Stimulated activated CD4-positive, alpha-beta T cell treated with anti-CD3 and anti-CD28 coated beads, Interleukin-4, amount 100 ng/mL, for 1 hour (primary cell): ENCODE results near the gene ZNF892.
A peak's percentile ranks its signal among the peaks of the same experiment; 100 is the strongest.
"Not testable (repeated sequence)": the region's sequence is repeated elsewhere in the genome, so short reads cannot be mapped to it uniquely, and the experiment has no call there.

Experiments
- DNase-seq: peaks from one replicate; pipeline ENCODE4 v3.0.0-alpha.2; 2020

ZNF892 gene

DNA sequence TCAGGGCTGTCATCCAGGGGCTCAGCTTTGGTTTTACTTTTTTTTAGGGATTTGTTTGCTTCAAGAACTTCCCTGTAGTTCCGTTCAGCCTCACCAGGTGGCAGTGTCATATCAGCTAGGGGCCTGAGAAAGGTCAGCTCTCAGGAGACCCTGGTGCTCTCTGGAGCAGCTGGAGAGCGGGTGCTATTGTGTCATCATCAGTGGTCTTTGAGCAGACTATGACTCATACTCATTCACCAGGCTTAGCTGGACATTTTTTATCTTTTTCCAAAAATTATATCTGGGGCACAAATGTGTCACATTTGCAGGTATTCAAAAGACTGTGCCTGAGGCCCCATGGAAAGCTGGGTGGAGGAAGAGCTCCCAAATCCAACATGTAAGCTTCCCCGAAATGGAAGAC is 24.4 kb downstream of the ZNF892 start:
- peak; percentile 27 for DNase-seq

DNA sequence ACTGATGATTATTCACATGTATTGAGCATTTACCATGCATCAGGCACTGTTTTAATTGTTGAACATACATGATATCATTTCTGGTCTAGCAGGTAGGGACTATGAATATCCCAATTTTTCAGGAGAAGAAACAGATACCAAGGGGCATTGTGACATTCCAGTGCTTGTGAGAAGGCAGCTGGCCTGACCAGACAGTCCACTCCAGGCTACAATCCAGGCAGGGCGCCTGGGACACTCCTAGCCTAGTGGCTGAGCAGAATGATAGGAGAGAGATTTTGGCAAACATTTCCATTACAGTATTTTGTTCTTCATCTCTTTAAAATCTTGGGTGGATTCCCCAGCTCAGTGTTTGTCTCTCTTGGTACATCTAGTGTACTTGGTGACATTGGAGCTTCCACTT is 24.9 kb downstream of the ZNF892 start:
- no peak for DNase-seq

DNA sequence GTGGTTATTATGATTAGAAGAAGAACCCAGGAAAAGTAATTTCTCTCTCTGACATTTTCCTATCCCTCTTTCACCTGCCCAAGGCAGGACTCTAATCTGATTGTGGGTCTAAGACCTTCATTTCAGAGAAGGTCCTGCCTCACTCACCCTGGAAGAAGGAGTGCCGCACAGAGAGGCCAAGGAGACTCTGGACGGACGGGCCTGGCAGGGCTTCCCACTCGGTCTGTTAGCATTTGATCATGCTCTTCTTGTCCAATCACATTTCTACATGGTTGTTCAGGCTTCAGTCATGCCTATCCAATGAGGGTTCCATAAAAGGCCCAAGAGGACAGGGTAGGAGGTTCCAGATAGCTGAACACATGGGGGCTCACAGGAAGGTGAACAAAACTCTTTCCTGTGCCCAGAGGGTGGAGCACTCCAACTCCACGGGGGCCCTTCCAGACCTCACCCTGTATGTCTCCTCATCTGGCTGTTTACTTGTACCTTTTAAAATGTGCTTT is 27.0 kb downstream of the ZNF892 start:
- no peak for DNase-seq

GRCh38 chr2:95234816-95235215 is 27.5 kb downstream of the ZNF892 start:
- DNase-seq = no peak

- DNase-seq = no peak
These were observed 30.8 kb downstream of the ZNF892 start for GRCh38 chr2:95238131-95238530.

- DNase-seq = no peak
These were observed 32.8 kb downstream of the ZNF892 start for GRCh38 chr2:95240091-95240490.

DNA sequence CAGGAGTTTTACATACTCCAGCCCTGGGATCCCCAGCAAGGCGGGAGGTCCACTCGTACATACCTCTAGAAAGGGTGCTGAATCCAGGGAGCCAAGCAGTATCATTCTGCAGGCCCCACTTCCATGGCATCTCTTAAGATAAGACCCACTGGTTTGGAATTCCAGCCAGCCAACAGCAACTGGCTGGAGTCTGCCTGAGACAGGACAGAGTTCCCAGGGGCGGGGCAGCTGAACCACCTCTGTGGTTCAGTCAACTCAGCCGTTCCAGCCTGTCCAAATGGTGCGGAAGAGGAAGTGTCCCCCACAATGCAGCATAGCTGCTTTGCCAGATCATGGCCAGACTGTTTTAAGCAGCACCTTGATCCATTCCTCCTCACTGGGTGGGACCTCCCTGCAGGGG is 33.2 kb downstream of the ZNF892 start:
- no peak for DNase-seq

GRCh38 chr2:95242084-95242483 is 34.8 kb downstream of the ZNF892 start:
- DNase-seq = not testable (repeated sequence)
